ENCODE measurements around the gene PRKCE. TPM values are rescaled to one million over a fixed set of nuclear protein-coding genes. Genes with fewer than 3 reads are reported as not detected.

The PRKCE gene
- total and polyA plus RNA-seq, 2 experiments from 2014 or later, result 9.6 to 11.9 TPM

- peak overlapping the region; percentile 59 for H3K27ac ChIP-seq
- TF ChIP-seq EZH2 (IDR thresholded peaks at IDR 0.05; ENCODE audit: borderline replicate concordance) (no peak), EZH2phosphoT487 (IDR thresholded peaks at IDR 0.05; ENCODE audit: low read depth, severe bottlenecking, unreplicated experiment) (no peak), CTCF (IDR thresholded peaks at IDR 0.05; ENCODE audit: poor library complexity) (no peak)
- H3K4me3 ChIP-seq, result no peak overlapping the region
- peak overlapping the region; percentile 17 for H3K4me2 ChIP-seq
- 71% methylated on average over 8 of the region's 8 CpGs for WGBS (ENCODE audit: low lambda C conversion rate, missing lambda C conversion rate)
- H3K9me3 ChIP-seq (ENCODE audit: low read depth), result no peaks in the 10 kb centered on the region
- no peaks in the 10 kb centered on the region for H3K27me3 ChIP-seq
- no peaks in the 10 kb centered on the region for H3K9me2 ChIP-seq (replicated peaks; ENCODE audit: insufficient read depth)
- H3K36me3 ChIP-seq (replicated peaks; ENCODE audit: insufficient read depth, low read depth), result no peaks in the 10 kb centered on the region
- no peaks in the 10 kb centered on the region for H3K79me2 ChIP-seq
- H4K20me1 ChIP-seq (ENCODE audit: insufficient read depth, poor library complexity, severe bottlenecking), result no peaks in the 10 kb centered on the region
- DNase-seq (ENCODE audit: low spot score), result no peak
- no peak overlapping the region for H2AFZ ChIP-seq
- peaks cover 10% of the 10 kb centered on the region for H3K4me1 ChIP-seq (ENCODE audit: insufficient read depth)
These were observed 350.4 kb downstream of the PRKCE start for GRCh38 chr2:46001741-46002506.

- peak; percentile 41 for DNase-seq (ENCODE audit: low spot score)
- Histone ChIP-seq H3K79me2 (no peaks in the 10 kb centered on the region), H4K20me1 (ENCODE audit: insufficient read depth, poor library complexity, severe bottlenecking) (no peaks in the 10 kb centered on the region), H3K4me1 (ENCODE audit: insufficient read depth) (peaks cover 10% of the 10 kb centered on the region), H3K9me2 (replicated peaks; ENCODE audit: insufficient read depth) (no peaks in the 10 kb centered on the region), H3K9me3 (ENCODE audit: low read depth) (no peaks in the 10 kb centered on the region), H3K27ac (peak overlapping the region; percentile 59), H3K4me3 (no peak overlapping the region), H3K27me3 (no peaks in the 10 kb centered on the region), H3K36me3 (replicated peaks; ENCODE audit: insufficient read depth, low read depth) (no peaks in the 10 kb centered on the region), H3K4me2 (peak overlapping the region; percentile 17), H2AFZ (no peak overlapping the region)
- TF ChIP-seq CTCF (IDR thresholded peaks at IDR 0.05; ENCODE audit: poor library complexity) (no peak), EZH2 (IDR thresholded peaks at IDR 0.05; ENCODE audit: borderline replicate concordance) (no peak), EZH2phosphoT487 (IDR thresholded peaks at IDR 0.05; ENCODE audit: low read depth, severe bottlenecking, unreplicated experiment) (no peak)
- 43% methylated on average over 1 of the region's 1 CpG for WGBS (ENCODE audit: low lambda C conversion rate, missing lambda C conversion rate)
These were observed 351.0 kb downstream of the PRKCE start for GRCh38 chr2:46002507-46002883.

DNA sequence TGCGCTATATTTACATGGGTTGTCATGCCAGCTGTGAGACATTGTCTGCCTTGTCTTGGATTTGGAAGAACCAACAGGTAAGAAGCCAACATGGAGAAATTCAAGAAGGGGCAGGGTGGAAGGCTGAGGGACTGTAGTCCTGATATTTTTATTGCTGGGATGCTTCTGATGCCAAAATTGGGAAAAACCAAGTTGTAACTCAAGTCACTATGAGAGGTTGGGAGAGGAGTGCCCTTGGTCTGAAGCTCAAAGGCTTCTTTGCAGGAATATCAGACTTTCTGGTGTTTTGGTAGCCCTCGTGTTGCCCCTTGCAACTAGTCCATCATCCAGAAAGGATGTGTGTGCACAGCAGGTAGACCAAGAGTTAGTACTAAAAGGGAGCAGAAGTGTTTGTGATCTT is 351.5 kb downstream of the PRKCE start:
- no peaks in the 10 kb centered on the region for H4K20me1 ChIP-seq (ENCODE audit: insufficient read depth, poor library complexity, severe bottlenecking)
- no peaks in the 10 kb centered on the region for H3K36me3 ChIP-seq (replicated peaks; ENCODE audit: insufficient read depth, low read depth)
- H3K79me2 ChIP-seq, result no peaks in the 10 kb centered on the region
- no peaks in the 10 kb centered on the region for H3K27me3 ChIP-seq
- no peaks in the 10 kb centered on the region for H3K9me3 ChIP-seq (ENCODE audit: low read depth)
- H3K4me3 ChIP-seq, result no peak overlapping the region
- no peaks in the 10 kb centered on the region for H3K9me2 ChIP-seq (replicated peaks; ENCODE audit: insufficient read depth)
- peak overlapping the region; percentile 58 for H3K27ac ChIP-seq
- no peak for TF ChIP-seq EZH2phosphoT487 (IDR thresholded peaks at IDR 0.05; ENCODE audit: low read depth, severe bottlenecking, unreplicated experiment)
- TF ChIP-seq EZH2 (IDR thresholded peaks at IDR 0.05; ENCODE audit: borderline replicate concordance), result no peak
- TF ChIP-seq CTCF (IDR thresholded peaks at IDR 0.05; ENCODE audit: poor library complexity), result no peak
- no peak overlapping the region for H3K4me2 ChIP-seq
- DNase-seq (ENCODE audit: low spot score), result no peak
- no peak overlapping the region for H2AFZ ChIP-seq
- WGBS (ENCODE audit: low lambda C conversion rate, missing lambda C conversion rate), result 93% methylated on average over 2 of the region's 2 CpGs
- H3K4me1 ChIP-seq (ENCODE audit: insufficient read depth), result peaks cover 10% of the 10 kb centered on the region
